Activated T-helper 1 cell treated with anti-CD3 and anti-CD28 coated beads, Interleukin-2, amount 50 U/mL, for 16 hours (primary cell): ENCODE results near the gene CHD5.
"Not testable (repeated sequence)": the region's sequence is repeated elsewhere in the genome, so short reads cannot be mapped to it uniquely, and the experiment has no call there.

Experiments
- DNase-seq, 2 donors: peaks; one replicate each; pipeline ENCODE4 v3.0.0-alpha.2; 2020; ENCODE audit warnings: low read depth in 1 of 2, low spot score in 1 of 2

The CHD5 gene

DNA sequence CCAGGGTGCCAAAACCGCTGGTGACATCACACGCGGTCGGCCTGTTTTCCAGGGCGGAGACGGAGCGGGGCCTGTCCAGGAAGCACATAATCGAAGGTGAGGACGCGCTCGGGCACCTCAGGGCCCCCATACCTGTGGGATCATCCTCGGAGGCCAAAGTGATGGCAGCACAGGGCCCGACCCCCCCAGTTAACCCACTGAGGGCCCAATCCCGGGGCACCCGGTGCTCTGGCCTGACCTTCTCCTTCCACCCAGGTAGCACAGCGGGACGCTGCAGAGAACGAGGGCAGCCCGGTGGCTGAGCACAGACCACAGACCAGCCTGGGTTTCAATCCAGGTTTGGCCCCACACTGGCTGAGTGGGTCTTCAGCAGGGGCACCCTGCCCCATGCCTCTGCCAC, 91.2 kb downstream of the CHD5 start:
- no peak for DNase-seq

DNA sequence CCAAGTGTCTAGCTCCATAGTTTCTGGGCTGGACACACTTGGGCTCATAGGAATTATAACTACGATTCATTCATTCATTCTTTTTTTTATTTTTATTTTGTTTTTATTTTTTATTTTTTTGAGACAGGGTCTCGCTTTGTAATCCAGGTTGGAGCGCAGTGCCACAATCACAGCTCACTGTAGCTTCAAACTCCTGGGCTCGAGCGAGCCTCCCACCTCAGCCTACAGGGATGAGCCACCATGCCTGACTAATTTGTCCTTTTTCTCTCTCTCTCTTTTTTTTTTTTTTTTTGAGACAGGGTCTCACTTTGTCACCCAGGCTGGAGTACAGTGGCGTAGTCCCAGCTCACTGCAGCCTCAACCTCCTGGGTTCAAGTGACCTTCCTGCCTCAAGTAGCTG, 92.2 kb downstream of the CHD5 start:
- no peak for DNase-seq

DNA sequence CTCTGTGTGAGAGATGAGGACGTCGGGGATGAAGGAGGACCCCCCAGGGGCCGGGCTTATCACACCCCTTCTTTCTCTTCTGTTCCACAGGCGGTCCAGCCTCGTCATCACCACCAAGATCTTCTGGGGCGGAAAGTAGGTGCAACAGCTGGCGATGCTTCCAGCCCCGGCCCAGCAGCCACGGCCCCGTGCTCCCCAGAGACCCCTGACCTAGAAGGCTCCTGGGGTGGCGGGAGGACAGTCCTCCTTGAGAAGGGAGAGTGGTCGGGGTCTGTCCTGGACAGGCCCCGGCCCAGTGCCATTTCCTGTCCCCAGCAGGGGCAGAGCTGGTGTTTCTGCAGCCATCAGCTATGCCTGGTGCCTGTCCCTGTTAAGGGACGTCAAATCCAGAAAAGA, 92.7 kb downstream of the CHD5 start:
- no peak for DNase-seq

DNA sequence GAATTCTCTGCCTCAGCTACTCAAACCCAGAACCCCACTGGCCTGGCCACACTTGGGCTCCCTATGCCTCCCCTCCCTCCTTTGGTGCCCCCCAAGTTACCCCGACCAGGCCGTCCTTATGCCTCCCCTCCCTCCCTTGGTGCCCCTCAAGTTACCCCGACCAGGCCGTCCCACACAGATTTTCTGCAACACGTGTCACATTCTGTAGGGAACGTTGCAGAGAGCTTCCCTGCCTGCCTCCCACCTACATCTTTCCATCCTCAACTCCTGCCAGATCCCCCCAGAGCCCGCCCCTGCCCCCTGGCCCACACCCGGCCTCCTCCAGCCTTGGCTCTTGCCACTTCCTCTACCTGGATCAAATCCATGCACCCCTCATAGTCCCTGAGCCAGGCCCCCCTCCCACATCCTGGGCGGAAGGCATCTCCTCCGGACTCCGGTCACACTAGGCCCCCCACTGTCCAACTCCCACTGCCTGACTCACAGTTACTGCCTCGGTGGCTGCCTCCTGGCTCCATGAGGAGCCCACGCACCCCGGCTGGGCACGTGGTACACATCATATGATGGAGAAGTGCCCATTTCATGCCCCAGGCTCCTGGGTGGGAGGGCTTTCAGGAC, 93.3 kb downstream of the CHD5 start:
- no peak for DNase-seq

DNA sequence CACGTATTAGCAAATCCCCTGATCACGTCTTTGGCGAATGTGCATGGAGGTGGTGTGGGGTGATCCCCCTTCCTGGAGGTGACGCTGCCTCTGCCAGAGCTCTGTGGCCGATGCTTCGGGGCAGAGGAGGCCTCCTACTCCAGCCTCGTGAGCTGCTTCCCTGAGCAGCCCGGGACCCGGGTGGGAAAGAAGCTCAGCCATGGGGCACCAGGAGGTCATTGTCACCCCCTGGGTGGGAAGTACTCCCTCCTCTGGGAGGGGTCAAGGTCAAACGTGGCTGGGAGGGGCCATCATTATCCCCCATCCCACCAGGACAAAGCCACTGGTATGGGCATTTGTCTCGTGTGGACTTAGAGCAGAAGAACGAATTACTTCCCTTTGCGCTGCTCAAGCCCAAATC, 93.8 kb downstream of the CHD5 start:
- no peak for DNase-seq

DNA sequence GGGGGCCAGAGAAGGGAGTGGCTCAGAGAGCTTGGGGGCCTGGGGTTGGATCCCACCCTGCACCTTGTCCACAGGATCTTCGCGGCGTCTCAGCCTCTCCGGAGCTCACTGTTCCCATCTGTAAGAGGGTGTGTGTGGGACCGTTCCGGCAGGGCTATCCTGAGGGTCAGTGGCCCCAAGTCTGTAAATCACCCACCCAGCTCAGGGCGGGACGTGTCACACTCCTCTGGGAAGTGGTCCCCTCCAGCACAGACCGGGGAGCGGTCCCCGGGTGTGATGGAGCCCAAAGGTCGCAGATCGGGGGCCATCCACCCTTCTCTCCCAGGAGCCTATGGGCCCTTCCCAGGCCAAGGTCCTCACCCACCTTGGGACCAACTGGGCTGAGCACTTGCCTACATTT, 94.5 kb downstream of the CHD5 start:
- no peak for DNase-seq

DNA sequence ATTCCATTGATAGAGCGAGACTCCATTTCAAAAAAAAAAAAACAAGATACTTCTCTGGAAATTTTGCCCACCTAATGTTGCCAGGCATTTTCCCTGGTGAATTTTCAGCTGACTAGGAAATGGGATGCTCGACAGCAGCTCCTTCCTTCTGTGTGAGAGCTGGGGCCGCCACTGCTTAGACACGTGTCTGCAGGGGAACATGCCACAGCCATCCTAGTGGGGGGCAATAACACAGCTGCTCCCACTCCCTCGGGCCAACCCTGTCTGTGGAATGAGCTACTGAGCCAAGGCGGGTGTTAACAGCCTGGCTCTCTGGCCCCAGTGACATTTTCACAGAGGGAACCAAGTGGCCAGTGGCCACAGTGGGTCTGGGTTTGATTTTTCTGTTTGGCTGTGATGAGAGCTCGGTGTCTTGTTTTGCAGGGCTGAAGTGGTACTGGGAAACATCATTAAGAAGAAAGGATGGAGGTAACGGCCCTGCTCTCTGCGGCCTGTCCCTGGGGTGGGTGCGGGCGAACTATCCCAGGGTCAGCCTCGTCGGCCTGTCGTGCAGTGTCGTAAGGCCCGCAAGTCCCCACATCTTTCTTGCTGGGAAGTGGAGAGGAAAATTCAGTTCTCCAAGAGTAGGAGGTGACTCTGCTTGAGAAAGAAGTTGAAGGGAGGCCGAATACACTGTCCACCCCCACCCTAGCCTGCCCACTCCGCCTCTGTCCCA, 95.2 kb downstream of the CHD5 start:
- no peak for DNase-seq

DNA sequence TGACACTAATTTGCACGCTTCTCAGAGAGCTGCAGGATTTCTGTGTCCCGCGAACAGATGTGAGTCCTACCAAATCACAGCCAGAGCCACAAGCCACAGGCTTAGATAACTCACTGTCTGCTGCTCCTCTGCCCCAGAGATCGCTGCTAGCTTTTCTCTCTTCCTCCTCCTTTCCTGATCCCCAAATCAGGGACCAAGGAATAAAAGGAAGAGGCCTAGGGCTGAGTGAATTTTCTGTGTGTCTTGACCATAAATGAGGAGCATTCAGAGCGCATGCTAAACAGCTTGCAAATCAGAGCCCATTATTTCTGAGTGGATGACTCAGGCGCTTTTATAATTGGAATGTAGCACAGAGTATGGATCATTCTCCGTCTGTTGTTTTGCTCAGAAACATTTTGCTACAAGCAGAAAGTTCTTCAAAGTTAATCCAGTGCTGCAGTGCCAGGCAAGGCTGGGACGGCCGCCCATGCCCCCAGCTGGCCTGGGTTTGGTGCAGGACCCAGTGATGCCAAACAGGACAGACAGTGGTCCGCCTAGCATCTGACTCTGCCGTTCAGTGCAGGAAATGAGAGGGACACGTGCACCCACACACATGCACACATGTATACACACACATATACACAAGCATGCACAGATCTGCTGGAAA, 96.2 kb downstream of the CHD5 start:
- DNase-seq, result no peak

DNA sequence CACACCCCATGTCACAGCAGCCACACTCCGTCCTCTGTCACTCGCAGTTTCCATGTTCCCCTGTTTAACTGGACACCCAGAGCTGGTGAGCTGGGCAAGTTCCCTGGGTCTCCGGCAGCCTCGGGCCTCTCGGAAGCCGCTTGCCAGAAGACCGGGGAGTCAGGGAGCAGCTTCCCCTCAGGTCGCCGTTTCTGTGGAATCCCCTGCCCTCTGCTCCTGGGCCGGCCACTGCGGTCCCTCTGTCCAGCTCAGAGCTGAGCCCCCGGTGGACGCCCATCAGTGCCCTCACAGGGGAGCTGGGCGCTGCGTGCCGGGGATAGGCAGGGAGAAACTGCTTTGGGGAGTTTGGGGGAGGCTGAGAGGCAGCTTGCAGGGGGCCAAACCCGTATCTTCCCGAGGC, 96.7 kb downstream of the CHD5 start:
- no peak for DNase-seq

DNA sequence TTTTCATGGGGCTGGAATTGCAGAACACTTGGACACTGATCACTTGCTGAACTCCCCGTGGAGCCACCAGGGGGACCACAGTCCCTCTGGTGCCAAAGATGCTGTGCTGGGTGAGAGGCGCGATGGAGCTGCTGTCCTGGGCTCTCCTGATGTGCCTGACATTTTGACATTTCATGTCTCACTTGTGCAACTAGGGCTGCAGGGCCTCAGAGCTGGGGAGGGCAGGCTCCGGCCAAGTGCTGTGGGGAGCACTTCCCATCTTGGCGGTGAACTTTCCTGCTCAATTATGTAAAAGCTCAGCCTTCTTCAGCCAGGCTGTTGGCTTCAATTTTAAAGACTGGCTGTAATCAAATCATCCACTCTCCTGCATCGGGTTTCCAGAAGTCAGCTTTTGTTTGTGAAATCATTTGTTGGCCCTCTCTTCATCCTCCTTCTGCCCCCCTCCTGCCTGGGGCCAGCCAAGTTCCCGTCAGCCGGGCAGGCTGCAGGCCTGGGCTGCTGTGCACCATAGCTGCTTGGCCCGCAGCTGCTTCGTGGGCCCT, 97.6 kb downstream of the CHD5 start:
- no peak for DNase-seq

DNA sequence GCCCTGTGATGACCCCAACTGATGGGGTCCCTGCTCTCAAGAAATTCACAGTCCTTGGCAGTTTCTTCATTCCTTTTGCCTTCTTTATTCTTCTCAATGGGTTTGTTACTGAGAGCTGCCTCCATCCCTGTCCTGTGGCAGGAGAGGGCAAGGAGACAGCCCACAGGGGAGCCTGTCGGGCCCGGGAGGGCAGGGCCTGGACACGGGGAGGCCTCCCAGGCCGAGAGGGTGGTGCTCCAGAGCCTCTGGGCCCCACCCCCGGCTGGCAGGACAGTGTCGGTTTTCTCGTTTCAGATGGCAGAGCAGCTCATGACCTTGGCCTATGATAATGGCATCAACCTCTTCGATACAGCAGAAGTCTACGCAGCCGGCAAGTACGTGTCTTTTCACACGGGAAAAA, 98.2 kb downstream of the CHD5 start:
- DNase-seq, result no peak

DNA sequence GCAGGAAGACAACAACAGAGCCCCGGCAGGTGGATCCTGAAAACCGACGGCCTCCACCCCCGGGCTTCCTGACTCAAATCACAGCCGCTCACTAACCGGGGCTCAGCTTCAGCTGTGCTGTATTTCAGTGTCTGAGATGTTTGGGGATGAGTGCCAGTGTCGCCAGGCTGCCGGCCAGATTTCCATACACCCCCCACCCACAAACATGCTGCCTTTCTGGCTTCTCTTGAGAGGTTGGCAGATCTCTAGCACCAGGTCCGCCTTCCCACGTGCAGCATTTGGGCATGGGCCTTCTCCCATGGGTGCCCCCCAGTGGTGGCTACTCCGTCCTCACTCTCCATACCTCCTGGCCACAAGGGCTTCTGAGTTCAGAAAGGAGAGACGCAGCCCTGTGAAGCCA, 99.7 kb downstream of the CHD5 start:
- DNase-seq, result no peak

DNA sequence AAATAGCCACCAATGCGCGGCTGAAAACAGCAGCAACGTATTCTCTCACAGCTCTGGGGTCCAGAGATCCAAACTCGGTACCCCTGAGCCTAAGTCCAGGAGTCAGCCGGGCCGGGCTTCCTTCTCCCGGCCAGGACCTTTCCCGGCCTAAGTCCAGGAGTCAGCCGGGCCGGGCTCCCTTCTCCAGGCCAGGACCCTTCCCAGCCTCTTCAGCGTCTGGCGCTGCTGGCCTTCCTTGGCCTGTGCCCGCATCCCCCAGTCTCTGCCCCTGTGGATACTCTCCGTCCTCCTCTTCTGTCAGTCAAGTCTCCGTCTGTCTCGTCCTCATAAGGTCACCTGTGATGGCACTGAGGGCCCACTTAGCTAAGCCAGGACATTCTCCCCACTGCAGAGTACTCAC, 102.2 kb downstream of the CHD5 start:
- DNase-seq, result no peak

DNA sequence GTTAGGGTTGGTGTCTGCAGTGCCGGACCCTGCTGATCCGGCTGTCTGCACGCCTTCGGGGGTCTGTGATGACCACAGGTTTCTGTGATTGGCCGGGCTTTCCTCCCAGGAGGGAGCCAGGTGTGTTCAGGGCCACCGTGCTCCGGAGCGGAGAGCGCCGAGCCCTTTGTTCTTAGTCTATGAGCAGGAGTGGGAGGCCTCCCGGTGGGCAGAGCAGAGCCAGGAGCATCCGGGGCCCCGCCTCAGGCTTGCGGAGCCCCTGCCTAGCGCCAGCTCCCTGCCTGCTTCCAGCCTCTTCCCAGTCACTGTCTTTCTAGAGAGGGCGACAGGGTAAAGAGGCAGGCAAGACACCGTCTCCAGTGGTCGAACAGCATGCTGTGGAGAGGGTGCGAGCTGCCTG, 102.6 kb downstream of the CHD5 start:
- DNase-seq, result no peak

DNA sequence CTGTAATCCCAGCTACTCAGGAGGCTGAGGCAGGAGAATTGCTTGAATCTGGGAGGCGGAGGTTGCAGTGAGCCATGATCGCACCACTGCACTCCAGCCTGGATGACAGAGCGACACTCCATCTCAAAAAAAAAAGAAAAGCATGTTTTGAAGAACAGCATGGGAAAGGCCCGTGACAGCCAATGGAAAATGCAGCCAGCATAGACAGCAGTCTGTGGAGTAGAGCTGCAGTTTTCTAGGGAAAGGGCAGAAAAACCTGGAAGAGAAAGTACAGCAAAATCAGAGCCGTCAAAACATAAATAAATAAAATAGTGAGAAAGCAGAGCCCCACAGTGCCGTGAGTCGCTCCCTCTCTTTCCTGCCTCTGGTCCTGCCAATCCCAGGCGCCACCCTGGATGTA, 103.1 kb downstream of the CHD5 start:
- not testable (repeated sequence) for DNase-seq

DNA sequence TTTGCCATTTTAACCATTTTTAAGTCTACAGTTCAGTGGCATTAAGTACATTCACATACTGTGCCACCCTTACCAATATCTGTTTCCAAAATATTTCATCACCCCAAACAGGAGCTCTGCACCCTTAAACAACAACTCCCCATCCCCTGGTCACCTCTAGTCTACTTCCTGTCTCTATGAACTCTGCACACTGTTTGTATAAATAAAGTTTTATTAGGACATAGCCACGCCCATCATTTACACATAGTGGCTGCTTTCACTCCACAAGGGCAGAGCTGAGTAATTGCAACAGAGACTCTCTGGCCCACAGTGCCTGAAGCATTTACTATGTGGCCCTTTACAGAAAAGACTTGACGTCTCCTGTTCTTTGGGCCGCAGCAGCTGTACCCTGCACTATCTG, 104.4 kb downstream of the CHD5 start:
- DNase-seq, result no peak

DNA sequence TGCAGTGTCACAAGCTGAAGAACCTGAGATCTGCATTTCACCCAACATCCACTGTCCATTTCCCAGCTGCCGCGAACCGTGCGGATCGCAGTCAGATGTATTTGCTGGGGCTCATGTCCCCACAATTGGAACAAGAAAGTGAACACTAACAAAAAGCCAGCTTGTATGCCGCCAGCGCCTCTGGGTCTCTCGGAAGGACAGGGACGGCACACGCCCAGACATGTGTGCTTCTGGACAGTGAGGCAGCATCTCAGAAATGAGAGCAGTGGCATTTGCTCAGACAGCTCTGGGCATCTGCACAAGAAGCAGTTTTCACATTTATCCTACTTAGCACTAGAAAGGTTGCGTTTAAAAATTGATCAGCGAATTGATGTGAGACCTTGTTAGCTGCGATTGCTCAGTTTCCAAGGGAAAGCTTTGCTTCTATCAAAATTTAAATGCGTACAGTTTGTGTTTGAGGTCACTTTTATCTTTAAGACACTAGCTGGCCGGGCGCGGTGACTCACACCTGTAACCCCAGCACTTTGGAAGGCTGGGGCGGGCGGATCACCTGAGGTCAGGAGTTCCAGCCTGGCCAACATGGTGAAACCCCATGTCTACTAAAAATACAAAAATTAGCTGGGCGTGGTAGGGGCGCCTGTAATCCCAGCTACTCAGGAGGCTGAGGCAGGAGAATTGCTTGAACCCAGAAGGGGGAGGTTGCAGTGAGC, 105.8 kb downstream of the CHD5 start:
- no peak for DNase-seq

DNA sequence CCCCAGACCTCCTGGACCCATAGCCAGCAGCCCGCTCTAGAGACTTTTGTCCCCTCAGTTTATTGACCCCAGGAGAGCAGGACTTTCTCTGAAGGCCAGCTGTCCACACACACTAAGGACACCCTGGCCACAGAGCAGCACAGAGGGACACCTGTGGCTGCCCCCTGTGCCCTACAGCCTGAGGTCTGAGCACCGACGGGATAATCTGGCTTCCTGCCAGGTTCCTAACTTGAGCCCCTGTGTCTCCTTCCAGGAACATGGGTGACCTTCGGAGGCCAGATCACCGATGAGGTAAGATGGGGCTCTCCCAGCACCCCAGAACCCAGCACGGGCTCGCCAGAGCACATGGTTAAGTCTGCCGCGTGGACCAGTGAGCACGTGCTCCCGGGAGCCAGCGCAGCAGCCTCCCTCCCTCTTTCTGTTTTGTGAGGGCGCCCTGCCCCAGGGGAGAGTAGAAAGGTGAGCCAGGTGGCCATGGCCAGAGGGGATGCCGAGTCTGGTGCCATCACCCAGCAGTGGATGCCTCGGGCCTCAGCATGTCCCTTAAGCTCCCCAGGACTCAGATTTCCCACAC, 106.6 kb downstream of the CHD5 start:
- DNase-seq, result no peak

DNA sequence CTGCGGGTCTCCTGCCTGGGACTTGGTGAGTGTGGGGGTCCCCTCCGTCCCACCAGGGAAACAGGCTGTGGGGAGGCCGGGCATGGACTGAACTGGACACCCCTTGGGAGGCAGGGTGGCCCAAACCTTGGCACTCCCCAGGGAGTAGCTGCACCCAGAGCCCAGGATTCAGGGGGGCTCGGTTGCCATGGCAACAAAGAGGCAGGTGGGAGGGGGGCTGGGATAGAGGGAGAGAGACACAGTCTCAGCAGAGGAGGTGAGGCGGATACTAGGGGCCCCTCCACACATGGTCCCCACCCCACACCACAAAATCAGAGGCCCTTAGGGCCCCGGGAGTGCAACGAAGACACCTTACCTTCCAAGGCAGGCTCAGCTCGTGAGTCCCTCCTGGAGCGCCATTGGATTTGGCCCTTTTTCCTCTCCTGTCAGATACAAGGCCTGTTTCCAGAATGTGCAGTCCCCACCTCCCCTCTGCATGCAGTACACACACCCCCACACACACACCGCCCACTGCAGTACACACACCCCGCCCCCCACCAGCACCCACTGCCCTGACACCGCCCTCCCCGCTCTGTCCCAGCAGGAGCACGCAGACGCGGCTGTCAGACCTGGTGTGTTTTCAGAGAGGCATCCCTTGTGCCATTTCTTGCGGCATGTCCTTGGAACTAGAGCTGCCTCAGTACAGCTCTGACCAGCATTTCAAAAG, 107.2 kb downstream of the CHD5 start:
- no peak for DNase-seq

DNA sequence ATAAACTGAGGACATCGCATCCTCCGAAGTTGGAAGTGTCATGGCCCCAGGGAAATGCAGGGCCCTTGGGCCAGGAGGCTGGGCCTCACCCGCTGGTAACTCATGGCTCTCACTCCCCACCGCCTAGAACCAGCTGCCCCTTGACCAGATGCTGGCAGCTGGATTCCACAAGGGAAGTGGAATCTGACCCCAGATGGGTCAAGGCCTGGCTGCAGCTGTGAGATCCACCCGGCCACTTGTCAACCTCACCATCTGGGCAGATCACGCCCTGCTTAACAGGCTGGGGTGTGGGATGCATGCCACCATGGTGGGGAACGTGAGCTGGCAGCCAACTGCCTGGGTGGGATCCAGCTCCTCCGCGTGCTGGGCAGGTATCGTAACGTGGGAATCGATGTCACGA, 108.9 kb downstream of the CHD5 start:
- DNase-seq, result no peak

DNA sequence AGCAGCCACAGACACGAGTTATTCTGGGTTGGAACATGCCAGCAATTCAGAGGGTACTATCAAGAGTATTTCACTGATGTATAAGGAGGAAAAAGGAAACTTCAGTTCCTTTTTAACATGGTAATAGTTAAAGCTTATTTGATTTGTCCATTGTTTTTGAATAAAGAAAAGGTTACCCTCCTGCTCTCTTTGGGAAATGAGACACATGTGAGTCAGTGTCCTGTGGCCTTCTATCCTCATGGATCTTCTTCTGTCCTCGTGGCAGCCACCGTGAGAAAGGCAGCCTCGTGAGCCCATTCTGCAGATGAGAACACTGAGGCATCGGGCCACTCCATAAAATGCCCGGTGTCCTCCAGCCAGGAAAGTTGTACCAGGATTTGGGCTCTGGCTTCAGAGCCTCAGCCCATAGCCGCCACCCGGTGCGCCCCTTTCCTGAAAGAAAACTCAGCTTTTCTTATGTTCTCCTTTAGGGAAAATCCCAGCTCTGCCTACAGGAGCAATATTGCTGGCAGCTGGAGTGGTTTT, 109.6 kb downstream of the CHD5 start:
- DNase-seq, result no peak
